Gastroesophageal sphincter (tissue), 3 donors: ENCODE measurements around the gene PITPNM1.
"Not testable (repeated sequence)": the region's sequence is repeated elsewhere in the genome, so short reads cannot be mapped to it uniquely, and the experiment has no call there.

Experiments
- EP300 ChIP-seq: sonication (generic); formaldehyde crosslinking; IDR thresholded peaks from one replicate; pipeline ENCODE4 v1.6.1; 2017; ENCODE audit warnings: antibody characterized with exemption, mild to moderate bottlenecking
- POLR2A ChIP-seq, 2 donors: fragments of 450-650 bp; IDR thresholded peaks; one replicate each; pipeline ENCODE4 v1.6.1; 2017; ENCODE audit warnings: antibody characterized with exemption in 2 of 2, mild to moderate bottlenecking in 2 of 2, moderate library complexity in 1 of 2
- TF ChIP-seq, protein P1 (sequence below), 4 experiments: fragments of 200-600 bp in 2 of 4; fragments of 450-650 bp in 2 of 4; sonication (generic) in 1 of 4; IDR thresholded peaks; one replicate each; pipeline ENCODE4 v1.5.1; 2017 to 2019; ENCODE audit warnings: antibody characterized with exemption in 4 of 4, mild to moderate bottlenecking in 2 of 4, moderate library complexity in 2 of 4

- TF ChIP-seq, protein P1, sequence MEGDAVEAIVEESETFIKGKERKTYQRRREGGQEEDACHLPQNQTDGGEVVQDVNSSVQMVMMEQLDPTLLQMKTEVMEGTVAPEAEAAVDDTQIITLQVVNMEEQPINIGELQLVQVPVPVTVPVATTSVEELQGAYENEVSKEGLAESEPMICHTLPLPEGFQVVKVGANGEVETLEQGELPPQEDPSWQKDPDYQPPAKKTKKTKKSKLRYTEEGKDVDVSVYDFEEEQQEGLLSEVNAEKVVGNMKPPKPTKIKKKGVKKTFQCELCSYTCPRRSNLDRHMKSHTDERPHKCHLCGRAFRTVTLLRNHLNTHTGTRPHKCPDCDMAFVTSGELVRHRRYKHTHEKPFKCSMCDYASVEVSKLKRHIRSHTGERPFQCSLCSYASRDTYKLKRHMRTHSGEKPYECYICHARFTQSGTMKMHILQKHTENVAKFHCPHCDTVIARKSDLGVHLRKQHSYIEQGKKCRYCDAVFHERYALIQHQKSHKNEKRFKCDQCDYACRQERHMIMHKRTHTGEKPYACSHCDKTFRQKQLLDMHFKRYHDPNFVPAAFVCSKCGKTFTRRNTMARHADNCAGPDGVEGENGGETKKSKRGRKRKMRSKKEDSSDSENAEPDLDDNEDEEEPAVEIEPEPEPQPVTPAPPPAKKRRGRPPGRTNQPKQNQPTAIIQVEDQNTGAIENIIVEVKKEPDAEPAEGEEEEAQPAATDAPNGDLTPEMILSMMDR (IDR thresholded peaks at IDR 0.05), result not testable (repeated sequence)
- TF ChIP-seq EP300; POLR2A (IDR thresholded peaks at IDR 0.05): not testable (repeated sequence)
These were observed 39.6 kb downstream of the PITPNM1 start for GRCh38 chr11:67465530-67465929.
